ENCODE measurements around the gene NOSTRIN. TPM values are rescaled to one million over a fixed set of nuclear protein-coding genes. Genes with fewer than 3 reads are reported as not detected.

NOSTRIN gene
- total RNA-seq, 4 donors from 2014 or later: 24.6 to 118 (median 68.8) TPM

DNA sequence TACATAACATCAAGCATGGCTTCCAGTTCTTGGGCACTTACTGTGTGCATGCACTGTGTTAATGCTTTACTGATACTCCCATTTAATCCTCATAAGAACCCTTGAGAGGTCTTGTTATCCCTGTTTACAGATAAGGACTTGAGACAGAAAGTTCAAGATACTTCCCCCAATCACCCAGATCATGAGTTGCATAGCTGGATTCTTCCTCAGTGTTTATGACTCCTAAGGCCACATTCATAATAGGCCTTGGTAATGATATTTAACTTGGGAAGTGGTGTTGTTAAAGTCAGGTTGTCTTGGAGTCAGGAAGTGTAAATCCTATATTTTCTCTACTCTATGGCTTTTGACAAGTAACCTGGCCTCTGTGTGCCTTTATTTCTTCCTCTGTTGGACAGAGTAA is 22.7 kb downstream of the NOSTRIN start:
- TF ChIP-seq, protein P1, sequence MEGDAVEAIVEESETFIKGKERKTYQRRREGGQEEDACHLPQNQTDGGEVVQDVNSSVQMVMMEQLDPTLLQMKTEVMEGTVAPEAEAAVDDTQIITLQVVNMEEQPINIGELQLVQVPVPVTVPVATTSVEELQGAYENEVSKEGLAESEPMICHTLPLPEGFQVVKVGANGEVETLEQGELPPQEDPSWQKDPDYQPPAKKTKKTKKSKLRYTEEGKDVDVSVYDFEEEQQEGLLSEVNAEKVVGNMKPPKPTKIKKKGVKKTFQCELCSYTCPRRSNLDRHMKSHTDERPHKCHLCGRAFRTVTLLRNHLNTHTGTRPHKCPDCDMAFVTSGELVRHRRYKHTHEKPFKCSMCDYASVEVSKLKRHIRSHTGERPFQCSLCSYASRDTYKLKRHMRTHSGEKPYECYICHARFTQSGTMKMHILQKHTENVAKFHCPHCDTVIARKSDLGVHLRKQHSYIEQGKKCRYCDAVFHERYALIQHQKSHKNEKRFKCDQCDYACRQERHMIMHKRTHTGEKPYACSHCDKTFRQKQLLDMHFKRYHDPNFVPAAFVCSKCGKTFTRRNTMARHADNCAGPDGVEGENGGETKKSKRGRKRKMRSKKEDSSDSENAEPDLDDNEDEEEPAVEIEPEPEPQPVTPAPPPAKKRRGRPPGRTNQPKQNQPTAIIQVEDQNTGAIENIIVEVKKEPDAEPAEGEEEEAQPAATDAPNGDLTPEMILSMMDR (IDR thresholded peaks at IDR 0.05; ENCODE audit: low read depth): no peak

DNA sequence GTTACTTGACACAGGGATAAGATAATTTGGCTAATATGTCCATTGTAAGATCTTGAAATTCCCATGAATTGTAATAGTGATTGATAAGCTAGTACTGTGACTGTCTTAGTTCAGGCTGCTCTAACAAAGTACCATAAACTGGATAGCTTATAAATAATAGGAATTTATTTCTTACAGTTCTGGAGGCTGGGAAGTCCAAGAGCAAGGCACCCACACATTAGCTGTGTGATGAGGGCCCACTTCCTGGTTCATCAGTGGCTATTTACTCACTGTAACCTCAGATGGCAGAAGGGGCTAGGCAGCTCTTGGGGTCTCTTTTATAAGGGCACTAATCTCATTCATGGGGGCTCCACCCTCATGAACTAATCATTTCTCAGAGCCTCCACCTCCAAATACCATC is 28.5 kb downstream of the NOSTRIN start:
- TF ChIP-seq, protein P1 (IDR thresholded peaks at IDR 0.05; ENCODE audit: low read depth): no peak

DNA sequence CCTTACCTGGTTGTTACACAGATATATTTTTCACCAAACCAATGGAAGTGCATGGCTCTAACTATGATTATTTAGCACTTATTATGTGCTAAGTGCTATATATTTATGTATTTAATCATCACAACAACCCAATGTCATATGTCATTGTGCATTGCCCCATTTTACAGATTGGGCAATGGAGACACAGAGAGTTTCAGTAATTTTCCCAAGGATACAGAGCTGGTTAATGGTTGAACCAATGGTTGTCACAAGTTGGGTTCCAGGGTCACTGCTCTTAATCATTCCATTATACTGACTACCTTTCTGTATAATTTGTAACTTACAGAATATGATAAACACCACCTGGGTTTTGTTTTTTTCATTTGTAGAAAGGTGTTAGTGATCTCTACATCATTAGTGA is 29.2 kb downstream of the NOSTRIN start:
- TF ChIP-seq, protein P1 (IDR thresholded peaks at IDR 0.05; ENCODE audit: low read depth): no peak

DNA sequence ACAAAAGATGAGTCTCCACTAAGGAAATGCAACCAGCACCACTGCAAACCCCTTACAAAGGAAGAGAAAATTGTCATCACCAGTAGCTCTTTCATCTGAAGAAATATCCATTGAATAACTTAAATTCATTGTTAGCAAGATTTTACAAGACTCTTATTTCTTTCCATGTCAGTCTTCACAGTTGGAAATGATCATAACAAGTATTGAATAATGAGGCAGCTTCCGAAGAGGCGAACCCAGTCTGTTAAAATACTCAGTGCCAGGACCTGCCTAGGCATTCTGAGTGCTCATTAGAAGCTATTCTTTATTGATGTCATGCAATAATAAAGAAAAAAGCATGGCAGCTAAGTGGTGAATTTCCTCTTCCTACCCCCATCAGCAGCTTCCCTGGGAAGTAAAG is 33.5 kb downstream of the NOSTRIN start:
- TF ChIP-seq, protein P1 (IDR thresholded peaks at IDR 0.05; ENCODE audit: low read depth): no peak

DNA sequence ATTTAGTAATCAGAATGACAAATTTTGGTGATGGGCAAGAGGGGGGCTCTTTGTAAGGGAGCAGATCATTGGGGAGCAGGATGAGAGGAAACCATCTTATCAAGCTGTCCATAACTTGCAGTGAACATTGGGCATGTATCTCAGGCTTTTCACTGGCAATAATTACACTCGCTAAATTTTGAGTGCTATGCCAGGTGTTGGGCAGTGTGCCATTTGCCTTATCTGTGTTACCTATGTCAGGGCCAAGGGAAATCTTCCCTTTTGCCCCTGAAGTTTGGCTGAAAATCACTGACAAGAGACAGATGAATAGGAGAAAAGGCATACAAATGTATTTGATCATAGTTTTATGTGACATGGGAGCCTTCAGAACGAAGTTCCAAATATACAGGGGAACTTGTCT is 39.0 kb downstream of the NOSTRIN start:
- TF ChIP-seq, protein P1 (IDR thresholded peaks at IDR 0.05; ENCODE audit: low read depth): no peak

DNA sequence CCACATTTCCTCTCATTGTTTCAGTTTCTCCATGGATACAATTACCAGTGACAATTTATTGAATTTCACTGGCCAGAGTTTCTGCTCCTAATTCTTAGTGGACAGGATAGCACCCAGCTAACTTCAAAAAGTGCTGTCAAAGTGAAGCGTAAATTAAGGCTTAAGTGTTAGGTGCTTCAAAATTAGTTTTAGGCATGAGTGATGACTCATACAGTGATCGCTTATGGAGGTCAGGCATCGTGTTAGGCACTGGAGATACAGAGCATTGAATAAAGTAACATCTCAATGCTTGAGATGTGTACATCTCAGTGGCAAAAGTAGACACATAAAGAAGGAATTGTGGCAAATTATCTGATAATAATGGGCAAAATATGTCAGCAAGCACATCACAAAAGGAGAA is 40.8 kb downstream of the NOSTRIN start:
- TF ChIP-seq, protein P1 (IDR thresholded peaks at IDR 0.05; ENCODE audit: low read depth): no peak

DNA sequence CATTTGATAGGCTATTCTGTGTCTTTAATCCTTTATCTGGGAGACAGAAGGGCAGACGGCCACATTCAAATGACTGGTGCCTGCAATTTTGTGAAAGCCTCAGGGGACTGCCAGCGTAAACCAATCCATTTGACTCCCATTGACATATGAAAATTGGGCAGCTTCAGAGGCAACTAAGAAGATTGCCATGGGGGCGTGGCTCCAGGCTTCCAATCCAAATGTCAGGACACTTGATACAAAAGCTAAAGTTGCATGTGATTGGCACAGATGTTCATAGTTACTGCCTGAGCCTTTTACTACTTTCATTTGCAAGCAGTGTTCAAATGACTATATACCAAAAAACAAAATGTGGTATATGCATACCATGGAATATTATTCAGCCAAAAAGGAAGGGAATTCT is 45.8 kb downstream of the NOSTRIN start:
- TF ChIP-seq, protein P1 (IDR thresholded peaks at IDR 0.05; ENCODE audit: low read depth): no peak
